ENCODE results near the gene BOLA1.
"Not testable (repeated sequence)": the region's sequence is repeated elsewhere in the genome, so short reads cannot be mapped to it uniquely, and the experiment has no call there.

Gene BOLA1

GRCh38 chr1:149899460-149900284 lies at the start of gene BOLA1:
BOLA1 (plus strand) TSS chr1:149899568; CDS start chr1:149900060, 492 bp downstream.
- no peak for DNase-seq

- DNase-seq: no peak
Observed at GRCh38 chr1:149849947-149850360, 49.4 kb upstream of the BOLA1 start.

GRCh38 chr1:149850732-149851345 lies 48.5 kb upstream of the BOLA1 start:
- not testable (repeated sequence) for DNase-seq

GRCh38 chr1:149851585-149852213 lies 47.7 kb upstream of the BOLA1 start:
- not testable (repeated sequence) for DNase-seq

- not testable (repeated sequence) for DNase-seq
Observed at GRCh38 chr1:149852263-149852662, 47.1 kb upstream of the BOLA1 start.

- not testable (repeated sequence) for DNase-seq
Observed at GRCh38 chr1:149860271-149860670, 39.1 kb upstream of the BOLA1 start.

- DNase-seq: not testable (repeated sequence)
Observed at GRCh38 chr1:149860684-149861496, 38.5 kb upstream of the BOLA1 start.

GRCh38 chr1:149861497-149862054 lies 37.8 kb upstream of the BOLA1 start:
- DNase-seq: not testable (repeated sequence)

- not testable (repeated sequence) for DNase-seq
Observed at GRCh38 chr1:149866887-149867286, 32.5 kb upstream of the BOLA1 start.

- DNase-seq: not testable (repeated sequence)
Observed at GRCh38 chr1:149873060-149873459, 26.3 kb upstream of the BOLA1 start.

GRCh38 chr1:149877211-149877946 lies 22.0 kb upstream of the BOLA1 start:
- DNase-seq: no peak

GRCh38 chr1:149879556-149879955 lies 19.8 kb upstream of the BOLA1 start:
- DNase-seq: no peak

GRCh38 chr1:149881876-149882275 lies 17.5 kb upstream of the BOLA1 start:
- no peak for DNase-seq

- no peak for DNase-seq
Observed at GRCh38 chr1:149883598-149884247, 15.6 kb upstream of the BOLA1 start.

GRCh38 chr1:149884433-149885338 lies 14.7 kb upstream of the BOLA1 start:
- DNase-seq: peak; percentile 93

- peak; percentile 87 for DNase-seq
Observed at GRCh38 chr1:149885339-149886120, 13.8 kb upstream of the BOLA1 start.

- not testable (repeated sequence) for DNase-seq
Observed at GRCh38 chr1:149886121-149886395, 13.3 kb upstream of the BOLA1 start.

- DNase-seq: peak; percentile 99
Observed at GRCh38 chr1:149886396-149887195, 12.8 kb upstream of the BOLA1 start.

GRCh38 chr1:149887196-149887455 lies 12.2 kb upstream of the BOLA1 start:
- not testable (repeated sequence) for DNase-seq

All from SIG-M5 (cell line).